ENCODE measurements around the gene ZNF563. TPM values are rescaled to one million over a fixed set of nuclear protein-coding genes. Genes with fewer than 3 reads are reported as not detected.

The ZNF563 gene
- total and polyA plus RNA-seq, 7 donors, result 0.84 to 7.6 (median 1.6) TPM

GRCh38 chr19:12272980-12273901 lies 60.2 kb downstream of the ZNF563 start:
- no peak overlapping the region for H3K4me3 ChIP-seq
- no peak overlapping the region for H3K27ac ChIP-seq
- H3K4me1 ChIP-seq, result no peaks in the 10 kb centered on the region
- intact Hi-C loops (cut with DNase I), result no loop called here
- 97 to 98% (median 97%) methylated on average over 11 of the region's 11 CpGs for WGBS, 3 donors
- peaks cover 96% of the 10 kb centered on the region for H3K9me3 ChIP-seq
- H3K36me3 ChIP-seq (ENCODE audit: insufficient read depth in 1 of 2, low read depth in 1 of 2), result peaks cover 25 to 68% of the 10 kb centered on the region in 2 donors
- H3K27me3 ChIP-seq (ENCODE audit: insufficient read depth in 3 of 3, low read length in 2 of 3), result no peaks in the 10 kb centered on the region
- no peak for TF ChIP-seq CTCF (IDR thresholded peaks at IDR 0.05)
- ATAC-seq (no peak), DNase-seq (no peak)

- ATAC-seq (no peak), DNase-seq (no peak)
- TF ChIP-seq CTCF (IDR thresholded peaks at IDR 0.05), result no peak
- H3K4me3 ChIP-seq, result no peak overlapping the region
- intact Hi-C loops (cut with DNase I), result no loop called here
- no peaks in the 10 kb centered on the region for H3K4me1 ChIP-seq
- H3K27ac ChIP-seq, result no peak overlapping the region
- H3K9me3 ChIP-seq, result peaks cover 92% of the 10 kb centered on the region
- H3K27me3 ChIP-seq (ENCODE audit: insufficient read depth in 3 of 3, low read length in 2 of 3), result no peaks in the 10 kb centered on the region
- H3K36me3 ChIP-seq (ENCODE audit: insufficient read depth in 1 of 2, low read depth in 1 of 2), result peaks cover 25 to 68% of the 10 kb centered on the region in 2 donors
- WGBS, 3 donors, result 95 to 97% (median 97%) methylated on average over 5 of the region's 5 CpGs
Observed at GRCh38 chr19:12272386-12272785, 61.0 kb downstream of the ZNF563 start.

GRCh38 chr19:12270854-12271253 lies 62.6 kb downstream of the ZNF563 start:
- DNase-seq (no peak), ATAC-seq (no peak)
- Histone ChIP-seq H3K9me3 (peaks cover 86% of the 10 kb centered on the region), H3K27ac (no peak overlapping the region), H3K27me3 (ENCODE audit: insufficient read depth in 3 of 3, low read length in 2 of 3) (no peaks in the 10 kb centered on the region), H3K4me1 (no peaks in the 10 kb centered on the region), H3K4me3 (no peak overlapping the region), H3K36me3 (ENCODE audit: insufficient read depth in 1 of 2, low read depth in 1 of 2) (peaks cover 25 to 65% of the 10 kb centered on the region in 2 donors)
- intact Hi-C loops (cut with DNase I), result no loop called here
- WGBS, 3 donors, result 97 to 99% (median 98%) methylated on average over 2 of the region's 2 CpGs
- TF ChIP-seq CTCF (IDR thresholded peaks at IDR 0.05), result no peak

Other genes with a start within 250 kb of the ZNF563 start
- gene ZNF20, start 193.3 kb downstream of the ZNF563 start, total RNA-seq, result under 1 TPM in 3 of 4 donors, not detected in 1; 0.46 to 0.63 (median 0.52) TPM
- gene ZNF20, start 193.3 kb downstream of the ZNF563 start, polyA plus RNA-seq, result 1 to 10 TPM in 1 of 3 donors, under 1 TPM in 2; 0.23 to 2.4 (median 0.44) TPM
- gene ZNF625, start 176.9 kb downstream of the ZNF563 start, total RNA-seq, result 1 to 10 TPM in 2 of 4 donors, under 1 TPM in 2; 0.36 to 2.9 (median 1.1) TPM
- gene ZNF625, start 176.9 kb downstream of the ZNF563 start, polyA plus RNA-seq, result under 1 TPM in 2 of 3 donors, not detected in 1; 0.12 to 0.46 TPM
- gene ZNF136, start 170.5 kb downstream of the ZNF563 start, total RNA-seq, result 1 to 10 TPM; 2.1 to 3.7 (median 2.7) TPM
- 1 to 10 TPM; 1.0 to 2.1 (median 1.8) TPM for gene ZNF136, start 170.5 kb downstream of the ZNF563 start, polyA plus RNA-seq
- 1 to 10 TPM; 2.9 to 8.3 (median 6.0) TPM for gene ZNF44, start 38.8 kb downstream of the ZNF563 start, total RNA-seq
- gene ZNF44, start 38.8 kb downstream of the ZNF563 start, polyA plus RNA-seq, result 1 to 10 TPM; 2.6 to 8.5 (median 5.5) TPM
- gene ZNF442, start 32.0 kb upstream of the ZNF563 start, total RNA-seq, result 1 to 10 TPM in 3 of 4 donors, under 1 TPM in 1; 0.66 to 2.2 (median 1.3) TPM
- under 1 TPM; 0.13 to 0.56 (median 0.27) TPM for gene ZNF442, start 32.0 kb upstream of the ZNF563 start, polyA plus RNA-seq
- gene ZNF799, start 67.6 kb upstream of the ZNF563 start, total RNA-seq, result 1 to 10 TPM; 1.9 TPM
- gene ZNF799, start 67.6 kb upstream of the ZNF563 start, polyA plus RNA-seq, result 1 to 10 TPM; 1.7 to 3.4 (median 2.3) TPM
- 1 to 10 TPM; 1.1 to 2.3 (median 1.2) TPM for gene ZNF443, start 107.4 kb upstream of the ZNF563 start, total RNA-seq
- gene ZNF443, start 107.4 kb upstream of the ZNF563 start, polyA plus RNA-seq, result 1 to 10 TPM in 1 of 3 donors, under 1 TPM in 2; 0.79 to 1.5 (median 0.86) TPM
- 1 to 10 TPM in 3 of 4 donors, not detected in 1; 1.3 to 1.8 (median 1.7) TPM for gene ZNF709, start 151.2 kb upstream of the ZNF563 start, total RNA-seq
- under 1 TPM; 0.58 to 0.91 (median 0.68) TPM for gene ZNF709, start 151.2 kb upstream of the ZNF563 start, polyA plus RNA-seq
- gene ZNF564, start 217.8 kb upstream of the ZNF563 start, total RNA-seq, result 1 to 10 TPM; 3.5 to 6.2 (median 5.4) TPM
- 1 to 10 TPM; 3.2 to 6.0 (median 4.6) TPM for gene ZNF564, start 217.8 kb upstream of the ZNF563 start, polyA plus RNA-seq

All from psoas muscle (tissue), 8 donors.